ENCODE measurements around the gene ABCG4. TPM values are rescaled to one million over a fixed set of nuclear protein-coding genes. Genes with fewer than 3 reads are reported as not detected.
"Not testable (repeated sequence)": the region's sequence is repeated elsewhere in the genome, so short reads cannot be mapped to it uniquely, and the experiment has no call there.

ABCG4 gene
- total RNA-seq, 1 experiment from 2014 or later = not detected

DNA sequence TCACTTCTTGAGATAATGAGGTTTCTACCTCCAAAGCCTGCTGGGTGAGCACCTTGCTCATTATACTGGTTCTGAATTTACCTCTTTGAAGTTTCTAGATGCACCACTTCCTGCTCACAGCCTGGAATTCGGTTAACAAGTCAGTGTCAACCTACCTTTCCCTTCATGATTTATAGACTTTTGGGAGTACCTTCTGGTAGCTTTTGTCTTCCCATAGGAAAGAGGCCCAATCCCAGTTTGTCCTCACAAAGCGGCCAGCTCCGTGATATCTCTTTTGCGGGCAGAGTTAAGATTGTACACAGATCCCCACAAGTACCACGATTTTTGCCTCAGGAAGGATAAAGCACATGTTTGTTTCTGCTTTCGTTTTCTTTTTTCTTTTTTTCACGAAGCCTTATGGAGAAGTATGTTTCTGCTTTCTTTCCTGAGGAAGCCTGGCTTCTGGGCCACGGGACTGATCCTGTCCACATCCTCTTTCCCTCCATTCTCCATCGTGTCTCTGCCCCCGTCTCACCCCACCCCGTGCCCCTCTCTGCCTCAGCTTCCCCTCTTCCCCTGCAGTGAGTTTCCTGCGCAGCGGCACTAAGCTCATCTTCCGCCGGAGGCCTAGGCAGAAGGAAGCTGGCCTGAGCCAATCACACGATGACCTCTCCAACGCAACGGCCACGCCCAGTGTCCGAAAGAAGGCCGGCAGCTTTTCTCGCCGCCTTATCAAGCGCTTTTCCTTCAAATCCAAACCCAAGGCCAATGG is 33.2 kb upstream of the ABCG4 start:
- no peak for DNase-seq (ENCODE audit: low read depth)

DNA sequence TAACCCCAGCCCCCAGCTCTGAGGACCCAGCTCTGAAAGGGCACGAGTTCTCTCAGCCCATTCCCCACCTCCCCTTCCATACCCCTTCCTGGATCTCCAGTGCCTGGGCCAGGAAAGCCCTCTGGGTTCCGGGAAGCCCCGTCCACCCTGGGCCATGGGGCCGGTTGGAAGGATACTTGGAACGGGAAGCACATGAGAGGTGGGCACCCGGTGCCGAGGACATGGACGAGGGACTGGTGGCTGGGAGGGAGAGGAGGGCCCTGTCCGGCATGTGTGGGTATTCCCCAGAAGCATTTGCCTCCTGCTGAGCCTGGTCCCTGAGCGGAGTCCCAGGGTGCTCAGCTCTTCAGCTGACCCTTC is 32.6 kb upstream of the ABCG4 start:
- no peak for DNase-seq (ENCODE audit: low read depth)

DNA sequence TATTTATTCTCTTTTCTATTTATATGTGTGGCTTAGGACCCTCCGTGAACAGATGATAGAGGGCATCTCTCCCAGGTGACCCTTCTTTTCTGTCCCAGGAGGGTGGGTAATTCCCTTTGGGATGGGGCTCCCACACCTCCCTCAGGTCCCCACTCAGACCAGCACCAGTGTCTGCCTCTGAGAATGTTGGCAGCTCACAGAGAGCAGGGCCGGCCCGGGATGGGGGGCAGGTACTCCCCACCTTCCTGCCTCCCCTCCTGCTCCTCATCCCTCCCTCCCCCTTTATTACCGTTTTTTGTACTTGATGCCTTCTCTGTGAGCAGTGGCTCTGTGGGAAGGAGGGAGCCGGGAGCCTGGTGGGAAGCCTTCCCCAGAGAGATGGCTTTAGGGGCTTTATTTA is 32.3 kb upstream of the ABCG4 start:
- DNase-seq (ENCODE audit: low read depth) = no peak

DNA sequence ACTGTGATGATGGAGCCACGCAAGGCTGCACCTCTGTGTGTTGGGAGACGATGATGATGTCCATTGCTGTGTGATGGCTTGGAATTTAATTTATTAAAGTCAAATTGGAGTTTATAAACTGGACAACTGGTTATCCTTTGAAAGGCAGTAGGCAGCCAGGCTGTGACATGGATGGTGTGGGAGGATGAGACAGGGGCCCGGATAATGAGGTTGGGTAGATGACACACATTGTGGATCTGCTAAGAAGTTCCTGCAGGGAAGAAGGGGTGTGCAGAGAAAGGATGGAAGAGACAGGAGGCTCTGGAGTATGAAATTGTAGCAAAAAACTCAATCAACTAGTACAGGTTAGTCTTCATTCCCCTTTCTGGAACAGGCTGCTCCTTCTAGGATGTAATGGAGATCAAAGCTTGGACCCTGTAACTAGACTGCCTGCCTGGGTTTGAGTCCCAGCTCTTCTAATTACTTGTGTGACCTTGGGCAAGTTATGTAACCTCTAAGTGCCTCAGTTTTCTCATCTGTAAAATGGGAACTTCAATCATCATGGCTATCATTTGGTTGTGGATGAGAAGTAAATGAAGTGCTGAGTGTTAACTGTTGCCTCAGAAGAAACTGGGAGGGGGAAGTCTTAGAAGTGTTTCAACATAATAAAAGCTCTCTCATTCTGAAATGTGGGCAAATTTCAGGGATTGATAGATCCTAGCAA is 31.7 kb upstream of the ABCG4 start:
- DNase-seq (ENCODE audit: low read depth) = no peak

DNA sequence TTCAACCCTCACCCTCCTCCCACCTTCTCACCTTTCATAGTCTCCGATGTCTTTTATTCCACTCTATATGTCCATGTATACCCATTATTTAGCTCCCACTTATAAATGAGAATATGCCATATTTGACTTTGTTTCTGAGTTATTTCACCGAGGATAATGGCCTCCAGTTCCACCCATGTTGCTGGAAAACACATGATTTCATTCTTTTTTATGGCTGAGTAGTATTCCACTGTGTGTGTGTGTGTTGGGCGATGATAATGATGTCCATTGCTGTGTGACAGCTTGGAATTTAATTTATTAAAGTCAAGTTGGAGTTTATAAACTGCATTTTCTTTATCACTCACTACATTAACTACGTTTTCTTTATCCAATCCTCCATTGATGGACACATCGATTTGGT is 30.6 kb upstream of the ABCG4 start:
- DNase-seq (ENCODE audit: low read depth) = no peak

DNA sequence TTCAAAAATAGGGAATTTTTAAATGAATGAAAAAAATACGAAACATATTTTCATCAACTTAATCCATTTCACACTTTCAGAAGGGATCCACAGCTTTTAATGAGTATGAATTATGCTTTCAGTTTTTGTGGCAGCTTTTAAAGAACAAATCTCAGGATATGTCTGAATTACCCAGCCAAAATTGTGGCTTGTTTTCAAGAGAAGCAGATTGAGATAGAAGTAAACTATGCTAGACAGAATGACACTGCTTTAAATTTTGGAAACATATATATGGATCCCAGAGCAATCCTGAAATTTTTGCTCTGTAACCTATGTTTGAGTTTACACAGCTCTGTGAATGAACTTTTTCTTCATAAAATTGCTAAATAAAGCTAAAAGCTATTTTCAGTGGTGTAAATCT is 29.9 kb upstream of the ABCG4 start:
- no peak for DNase-seq (ENCODE audit: low read depth)

DNA sequence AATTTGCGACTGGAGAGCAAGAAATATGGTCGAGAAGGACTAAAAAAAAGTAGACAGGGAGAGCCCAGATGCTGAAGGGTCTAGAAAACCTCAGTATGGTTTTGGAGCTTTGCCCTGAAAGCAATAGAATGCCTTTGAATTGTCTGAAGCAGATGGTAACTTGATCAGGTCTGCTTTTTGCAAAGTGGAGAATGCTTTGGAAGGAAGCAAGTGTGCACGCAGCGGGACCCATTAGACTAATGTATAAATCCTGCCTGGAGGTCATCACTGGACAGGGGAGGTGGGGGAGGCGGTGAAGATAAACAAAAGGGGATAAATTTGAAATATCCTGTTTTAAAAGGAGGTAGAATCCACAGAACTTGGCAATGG is 28.2 kb upstream of the ABCG4 start:
- DNase-seq (ENCODE audit: low read depth) = peak; percentile 65

DNA sequence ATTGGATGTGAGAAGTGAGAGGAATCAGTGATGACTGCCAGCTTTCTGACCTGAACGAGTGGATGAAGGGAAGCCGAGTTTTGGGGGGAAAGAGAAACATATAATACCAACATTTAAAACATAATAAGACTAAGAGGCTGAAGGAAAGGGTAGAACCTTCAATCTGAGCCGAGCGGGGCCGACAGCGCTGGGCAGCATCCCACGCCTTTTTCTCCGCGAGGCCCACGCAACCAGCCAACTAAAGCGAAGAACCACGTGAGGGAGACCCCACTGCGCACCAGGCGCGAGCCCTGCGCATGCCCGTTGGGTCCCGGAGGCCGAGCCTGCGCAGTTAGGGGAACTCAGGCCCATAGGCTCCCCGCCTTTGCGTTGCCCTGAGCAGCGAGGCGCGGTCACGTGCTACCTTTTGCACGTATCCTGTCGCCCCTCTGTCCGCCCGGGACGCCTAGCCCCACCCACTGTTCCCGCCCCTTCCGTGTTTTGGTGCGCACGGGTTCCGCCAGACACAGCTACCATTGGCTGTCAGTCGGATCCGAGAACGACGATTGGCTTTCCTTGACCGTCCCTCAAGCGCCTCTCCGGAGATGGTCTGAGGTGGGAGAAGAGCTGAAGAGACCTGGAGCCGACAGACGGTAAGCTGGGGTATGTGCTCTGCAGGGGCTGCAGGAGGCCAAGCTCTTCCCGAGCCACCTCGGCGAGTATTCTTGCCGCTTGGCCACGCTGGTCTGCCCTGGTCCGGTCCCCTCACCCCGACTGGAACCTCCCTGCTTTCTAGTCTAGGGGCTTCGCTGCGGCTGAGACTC is 27.6 kb upstream of the ABCG4 start, which contains the start of gene HINFP:
Gene HINFP (plus strand): TSS at position 573 of the 803 bp plus-strand sequence. CDS start 5,365 bp downstream, outside the sequence.
- DNase-seq (ENCODE audit: low read depth) = peak; percentile 98

DNA sequence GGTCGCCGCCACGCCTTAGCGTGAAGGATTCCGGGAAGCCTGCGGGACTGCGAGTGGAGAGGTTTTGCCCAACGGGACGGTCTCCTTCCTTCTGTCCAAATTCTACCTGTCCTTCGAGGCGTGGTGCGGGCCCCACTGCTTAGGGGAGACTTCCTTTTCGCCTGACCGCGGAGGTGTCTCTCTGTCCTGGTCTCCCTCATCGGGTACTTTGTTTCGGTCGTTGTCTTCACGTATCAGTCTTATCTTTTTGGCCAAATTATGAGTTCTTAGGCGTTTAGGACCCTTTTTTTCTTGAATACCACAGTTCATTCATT is 27.1 kb upstream of the ABCG4 start:
- DNase-seq (ENCODE audit: low read depth) = no peak

DNA sequence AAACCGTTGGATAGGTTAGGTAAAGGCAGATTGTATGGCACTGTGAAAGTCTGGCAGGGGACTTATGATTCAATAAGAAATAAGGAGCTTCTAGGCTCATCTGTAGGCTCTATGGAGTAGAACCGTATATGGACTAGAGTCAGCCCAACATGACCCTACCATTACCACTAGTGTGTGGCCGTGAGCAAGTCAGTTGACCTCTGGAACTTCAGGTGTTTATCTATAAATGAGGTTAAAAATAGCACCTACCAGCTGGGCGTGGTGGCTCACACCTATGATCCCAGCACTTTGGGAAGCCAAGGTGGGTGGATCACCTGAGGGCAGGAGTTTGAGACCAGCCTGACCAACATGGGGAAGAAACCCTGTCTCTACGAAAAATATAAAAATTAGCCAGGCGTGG is 23.0 kb upstream of the ABCG4 start:
- no peak for DNase-seq (ENCODE audit: low read depth)

DNA sequence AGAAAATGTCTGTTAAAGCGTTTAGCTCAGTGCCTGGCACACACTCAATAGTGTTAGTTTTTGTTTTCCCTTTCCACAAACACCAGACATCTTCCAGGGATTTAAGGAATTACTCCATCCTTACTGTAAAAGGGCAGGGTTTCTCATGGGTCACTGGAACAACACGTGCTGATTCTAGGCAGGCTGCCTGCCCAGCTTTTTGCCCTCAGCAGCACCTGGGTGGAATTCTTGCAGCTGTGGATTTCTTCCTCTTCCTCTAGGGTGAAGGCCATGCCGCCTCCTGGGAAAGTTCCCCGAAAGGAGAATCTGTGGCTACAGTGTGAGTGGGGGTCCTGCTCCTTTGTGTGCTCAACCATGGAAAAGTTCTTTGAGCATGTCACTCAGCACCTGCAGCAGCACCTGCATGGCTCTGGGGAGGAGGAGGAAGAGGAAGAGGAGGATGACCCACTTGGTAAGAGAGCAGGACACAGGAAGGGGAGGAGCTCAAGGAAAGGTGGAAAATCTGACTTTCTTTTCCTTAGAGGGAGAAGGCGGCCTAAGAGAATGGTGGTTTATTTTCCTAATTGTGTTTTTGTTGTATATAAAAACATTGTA is 22.1 kb upstream of the ABCG4 start:
- DNase-seq (ENCODE audit: low read depth) = no peak

DNA sequence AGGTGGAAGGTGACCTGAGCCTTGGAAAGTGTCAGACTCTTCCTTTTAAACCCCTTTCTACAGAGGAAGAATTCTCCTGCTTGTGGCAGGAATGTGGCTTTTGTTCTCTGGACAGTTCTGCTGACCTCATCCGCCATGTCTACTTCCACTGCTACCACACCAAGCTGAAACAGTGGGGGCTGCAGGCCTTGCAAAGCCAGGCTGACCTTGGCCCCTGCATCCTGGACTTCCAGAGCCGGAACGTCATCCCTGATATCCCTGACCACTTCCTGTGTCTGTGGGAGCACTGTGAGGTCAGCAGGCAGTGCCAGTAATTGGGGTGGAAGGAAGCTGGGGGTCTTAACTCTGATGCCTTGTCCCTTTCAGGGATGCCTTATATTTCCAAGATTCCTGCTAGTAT is 18.2 kb upstream of the ABCG4 start:
- DNase-seq (ENCODE audit: low read depth) = peak; percentile 28

DNA sequence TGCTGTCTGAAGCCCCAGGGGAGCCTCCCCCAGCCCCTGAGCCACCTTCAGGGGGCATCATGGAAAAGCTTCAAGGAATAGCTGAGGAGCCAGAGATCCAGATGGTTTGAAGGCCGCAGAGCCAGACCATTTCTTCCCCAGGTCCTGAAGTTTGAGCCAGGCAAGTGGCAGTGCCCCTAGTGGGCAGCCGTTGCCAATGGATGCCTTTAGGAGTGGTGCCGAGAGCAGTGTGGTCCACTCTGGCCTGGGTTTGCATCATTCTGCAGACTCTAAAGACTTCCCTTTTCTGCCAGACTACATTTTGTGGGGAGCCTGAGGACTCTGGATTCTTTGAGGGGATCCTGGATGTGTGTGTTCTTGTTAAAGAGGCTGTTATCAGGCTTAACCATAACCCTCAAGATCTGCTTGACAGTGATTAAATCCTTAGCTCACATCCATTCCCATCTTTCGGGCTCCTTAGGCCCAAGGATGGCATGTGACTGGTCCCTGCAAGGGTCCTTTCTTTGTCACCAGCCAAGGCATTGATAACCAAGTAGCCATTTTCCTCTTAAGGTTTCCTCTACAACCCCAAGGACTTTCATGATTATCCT is 14.4 kb upstream of the ABCG4 start:
- peak; percentile 14 for DNase-seq (ENCODE audit: low read depth)

DNA sequence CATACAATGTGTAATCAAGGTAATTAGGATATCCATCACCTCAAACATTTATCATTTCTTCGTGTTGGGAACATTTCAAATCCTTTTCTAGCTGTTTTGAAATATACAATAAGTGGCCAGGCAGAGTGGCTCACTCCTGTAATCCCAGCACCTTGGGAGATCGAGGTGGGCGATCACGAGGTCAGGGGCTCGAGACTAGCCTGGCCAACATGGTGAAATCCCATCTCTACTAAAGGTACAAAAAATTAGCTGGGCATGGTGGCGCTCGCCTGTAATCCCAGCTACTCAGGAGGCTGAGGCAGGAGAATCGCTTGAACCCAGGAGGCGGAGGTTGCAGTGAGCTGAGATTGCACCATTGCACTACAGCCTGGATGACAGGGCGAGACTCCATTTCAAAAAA is 9.6 kb upstream of the ABCG4 start:
- DNase-seq (ENCODE audit: low read depth) = not testable (repeated sequence)

DNA sequence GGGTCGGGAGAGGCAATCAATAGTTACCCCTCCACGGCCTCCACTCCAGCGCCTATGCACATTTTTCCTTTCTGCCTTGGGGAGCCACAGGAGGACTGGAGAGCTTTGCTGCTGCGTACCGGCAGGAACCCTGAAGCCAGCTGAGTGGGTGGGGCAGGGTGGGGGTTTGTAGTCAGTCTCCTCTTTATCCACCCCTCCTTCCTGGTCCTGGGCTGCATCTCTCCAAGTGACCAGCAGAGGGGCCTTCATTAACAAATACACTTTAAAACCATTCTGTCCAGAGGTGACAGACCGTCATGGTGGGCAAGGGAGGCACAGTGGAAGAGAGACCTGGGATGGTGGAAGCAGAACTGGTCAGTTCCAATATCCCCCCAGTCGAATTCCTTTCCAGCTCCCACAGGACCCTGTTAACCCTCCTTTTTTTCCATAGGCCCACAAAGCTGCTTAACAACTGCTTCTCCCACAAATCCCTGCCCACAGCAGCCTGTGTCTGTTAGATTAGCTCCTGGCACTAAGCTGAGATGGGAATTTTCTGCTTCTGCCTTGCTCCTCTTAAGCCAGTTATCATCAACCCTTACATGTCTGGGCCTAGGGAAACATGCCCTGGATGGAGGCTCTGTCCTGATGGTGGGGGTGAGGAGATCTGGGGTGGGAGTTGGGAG is 3.9 kb upstream of the ABCG4 start:
- peak; percentile 72 for DNase-seq (ENCODE audit: low read depth)

DNA sequence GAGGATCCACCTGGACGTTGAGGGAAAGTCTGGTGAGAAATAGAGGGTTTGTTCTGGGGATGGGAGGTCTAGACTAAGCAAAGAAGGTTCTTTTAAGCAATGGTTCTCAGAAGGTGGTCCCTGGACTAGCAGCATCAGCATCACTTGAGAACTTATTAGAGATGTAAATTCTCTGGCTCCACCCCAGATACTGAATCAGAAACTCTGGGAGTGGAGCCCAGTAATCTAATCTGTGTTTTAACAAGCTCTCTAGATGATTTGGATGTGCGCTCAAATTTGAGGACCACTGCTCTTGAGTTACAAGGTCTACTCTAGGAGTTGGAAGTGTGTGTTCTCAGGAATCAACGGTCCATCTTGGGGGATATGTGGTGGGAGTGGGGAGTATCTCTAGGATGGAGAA is 3.3 kb upstream of the ABCG4 start:
- DNase-seq (ENCODE audit: low read depth) = no peak

DNA sequence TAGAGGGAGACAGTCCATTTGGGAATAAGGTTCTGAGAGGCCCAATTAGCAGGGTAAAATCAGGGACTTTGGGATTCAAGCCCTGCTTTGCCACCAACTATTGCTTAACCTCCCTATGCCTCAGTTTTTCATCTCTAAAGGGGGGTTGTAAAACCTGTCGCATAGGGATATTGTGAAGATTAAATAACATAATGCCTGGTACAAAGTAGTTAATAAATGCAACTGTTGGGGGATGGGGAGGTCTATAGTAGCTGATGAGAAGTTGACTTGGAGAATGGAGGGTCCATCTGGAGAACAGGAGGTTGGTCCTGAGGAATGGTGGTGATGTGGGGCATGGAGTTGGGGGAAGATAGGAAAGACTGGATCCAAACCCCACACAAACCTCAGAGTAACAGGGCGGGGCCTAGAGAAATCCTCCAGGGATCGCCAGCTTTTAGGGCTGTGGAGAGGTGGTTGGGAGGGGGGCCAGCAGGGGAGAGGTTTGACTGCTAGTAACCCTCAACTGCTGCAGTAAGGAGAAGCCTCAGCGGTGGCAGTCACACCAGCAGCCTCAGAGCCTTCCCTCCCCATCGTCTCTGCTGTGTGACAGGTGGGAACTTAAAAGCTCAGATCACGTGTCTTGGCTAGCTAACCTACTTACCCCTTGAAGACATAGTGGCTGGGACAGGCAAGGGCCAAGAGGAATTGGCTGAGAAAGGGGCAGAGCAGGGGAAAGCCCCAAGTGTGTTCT is 1.1 kb upstream of the ABCG4 start:
- DNase-seq (ENCODE audit: low read depth) = no peak

DNA sequence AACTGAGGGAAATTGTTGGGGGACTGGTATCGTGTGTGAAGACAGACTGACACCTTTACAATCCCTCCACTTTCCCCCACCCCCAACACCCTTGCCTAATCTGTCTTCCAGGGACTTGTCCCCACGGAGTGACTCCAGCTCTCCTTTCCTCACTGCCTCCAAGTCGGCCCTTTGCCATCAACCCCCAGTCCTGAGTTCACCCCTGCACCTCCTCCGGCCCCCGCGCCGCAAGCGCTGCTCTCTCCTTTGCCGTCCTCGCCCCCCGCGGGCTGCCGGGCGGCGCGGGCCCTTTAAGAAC is 183 bp upstream of the ABCG4 start:
- no peak for DNase-seq (ENCODE audit: low read depth)

DNA sequence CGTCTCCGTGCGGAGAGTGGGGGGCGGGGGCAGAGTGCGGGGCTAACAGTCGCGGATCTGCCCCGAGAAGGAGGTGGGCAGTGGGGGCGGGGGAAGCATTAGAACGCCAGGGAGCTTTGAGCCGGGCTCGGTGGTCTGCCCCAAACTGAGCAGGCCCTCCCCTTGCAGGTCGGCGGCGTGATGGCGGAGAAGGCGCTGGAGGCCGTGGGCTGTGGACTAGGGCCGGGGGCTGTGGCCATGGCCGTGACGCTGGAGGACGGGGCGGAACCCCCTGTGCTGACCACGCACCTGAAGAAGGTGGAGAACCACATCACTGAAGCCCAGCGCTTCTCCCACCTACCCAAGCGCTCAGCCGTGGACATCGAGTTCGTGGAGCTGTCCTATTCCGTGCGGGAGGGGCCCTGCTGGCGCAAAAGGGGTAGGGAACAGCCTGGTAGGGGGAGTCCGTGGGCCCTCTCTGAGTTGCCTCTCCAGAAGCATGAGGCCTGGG is 979 bp downstream of the ABCG4 start:
- no peak for DNase-seq (ENCODE audit: low read depth)

DNA sequence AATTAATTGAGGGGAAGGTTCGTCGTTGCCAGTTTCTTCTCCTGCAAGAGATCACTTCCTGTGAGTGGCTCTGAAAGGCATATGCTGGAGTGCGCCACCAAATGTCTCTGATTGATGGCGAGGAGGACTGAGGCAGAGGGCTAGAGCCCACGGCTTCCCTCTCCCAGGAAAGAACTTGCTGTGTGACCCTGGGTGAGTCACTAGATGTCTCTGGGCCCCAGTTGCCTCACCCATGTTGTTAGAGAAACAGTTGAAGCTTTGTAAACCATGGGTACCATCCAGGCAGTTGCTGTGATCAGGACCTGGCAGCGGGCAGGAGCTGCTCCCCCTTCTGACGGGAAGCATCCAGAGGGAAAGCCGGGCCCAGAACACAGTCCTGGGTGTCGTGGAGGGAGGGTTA is 3.2 kb downstream of the ABCG4 start:
- DNase-seq (ENCODE audit: low read depth) = no peak

DNA sequence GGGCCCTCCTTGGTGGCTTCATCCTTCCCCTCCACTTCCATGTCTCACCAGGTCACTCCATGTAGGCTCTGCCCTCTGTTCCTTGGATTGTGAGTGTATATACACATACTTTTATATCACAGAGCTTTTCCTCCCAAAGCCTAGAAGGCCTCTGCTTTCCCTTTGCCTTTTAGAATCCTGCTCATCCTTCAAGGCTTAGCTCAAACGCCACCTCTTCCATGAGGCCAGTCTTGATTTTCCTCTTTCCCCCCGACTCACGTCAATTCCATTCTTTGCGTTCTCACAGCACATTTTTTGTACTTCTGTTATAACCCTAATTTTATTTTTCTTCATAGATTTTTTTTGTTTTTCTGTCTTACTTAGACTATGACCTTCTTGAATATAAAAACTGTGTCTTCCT is 3.8 kb downstream of the ABCG4 start:
- DNase-seq (ENCODE audit: low read depth) = no peak
